NCI-H2196 (cell line): ENCODE data around the gene BSPRY.
A peak's percentile ranks its signal among the peaks of the same experiment; 100 is the strongest.
"Not testable (repeated sequence)": the region's sequence is repeated elsewhere in the genome, so short reads cannot be mapped to it uniquely, and the experiment has no call there.

Experiments used
- DNase-seq: peaks from one replicate; lab custom pipeline; 2025; ENCODE audit not compliant: unreplicated experiment; lab: John Stamatoyannopoulos, UW

Gene BSPRY

DNA sequence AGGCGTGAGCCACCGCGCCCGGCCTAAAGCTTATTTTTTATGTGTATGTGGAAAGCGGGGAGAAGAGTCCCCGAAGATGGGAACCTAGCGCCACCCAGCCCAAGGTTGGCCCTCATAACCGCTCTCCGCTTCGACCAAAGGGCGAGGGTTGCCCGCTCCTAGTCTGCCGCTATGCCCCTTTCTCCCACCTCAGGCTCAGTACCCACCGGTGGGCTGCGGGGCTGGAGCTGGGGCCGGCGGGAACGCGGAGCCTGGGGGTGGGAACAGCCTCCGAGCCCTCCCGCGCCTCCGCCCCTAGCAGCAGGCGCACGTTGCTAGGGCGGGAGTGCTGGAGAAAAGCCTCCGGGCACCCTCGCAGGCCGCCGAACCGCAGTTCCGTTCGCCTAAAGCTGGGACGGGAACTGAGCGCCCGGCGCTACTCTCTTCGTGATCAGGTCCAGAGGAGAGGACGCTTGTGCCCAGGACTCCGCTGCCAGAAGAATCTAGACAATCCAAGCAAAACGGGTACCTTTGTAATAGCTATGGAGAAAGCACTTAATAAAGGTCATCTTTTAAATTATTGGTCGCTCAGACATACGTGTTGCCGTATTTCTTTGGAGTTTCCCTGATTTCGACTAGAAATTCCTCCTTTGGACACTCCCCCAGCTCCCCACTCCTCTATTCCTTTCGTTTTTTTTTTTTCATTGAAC lies 9.2 kb upstream of the BSPRY start, which contains the start of gene WDR31:
Gene WDR31 (minus strand): TSS at position 265 of the 689 bp plus-strand sequence. CDS start 8,253 bp downstream, outside the sequence.
- peak; percentile 86 for DNase-seq

DNA sequence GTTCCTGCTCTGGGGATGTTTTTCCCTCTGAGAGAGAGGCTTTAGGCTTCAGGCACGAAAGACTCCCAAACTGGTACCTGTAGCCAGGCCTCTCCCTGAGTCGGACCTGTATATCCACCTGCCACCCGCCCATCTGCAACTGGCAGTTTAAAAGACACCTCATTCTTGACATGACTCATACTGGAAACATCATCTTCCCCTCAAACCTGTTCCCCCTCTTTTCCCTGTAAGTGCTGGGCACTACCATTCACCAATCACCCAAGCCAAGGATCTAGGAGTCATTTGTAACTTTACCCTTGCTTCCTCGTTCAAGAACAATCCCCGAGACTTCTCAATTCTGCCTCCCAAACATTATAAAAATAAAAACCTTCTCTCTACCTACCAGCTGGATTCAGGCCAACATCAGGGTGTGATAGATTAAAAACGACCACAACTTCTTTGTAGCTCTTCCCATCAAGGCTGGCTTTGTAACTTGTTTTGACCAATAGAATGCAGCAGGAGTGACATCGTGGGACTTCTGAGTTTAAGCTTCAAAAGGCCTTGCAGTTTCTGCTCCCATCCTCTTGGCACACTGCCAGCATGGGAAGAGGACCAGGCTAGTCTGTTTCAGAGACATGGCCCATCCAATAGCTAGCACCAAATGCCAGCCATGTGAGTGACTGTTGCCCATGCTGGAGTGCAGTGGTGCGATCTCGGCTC lies 7.5 kb upstream of the BSPRY start:
- DNase-seq: peak; percentile 92

DNA sequence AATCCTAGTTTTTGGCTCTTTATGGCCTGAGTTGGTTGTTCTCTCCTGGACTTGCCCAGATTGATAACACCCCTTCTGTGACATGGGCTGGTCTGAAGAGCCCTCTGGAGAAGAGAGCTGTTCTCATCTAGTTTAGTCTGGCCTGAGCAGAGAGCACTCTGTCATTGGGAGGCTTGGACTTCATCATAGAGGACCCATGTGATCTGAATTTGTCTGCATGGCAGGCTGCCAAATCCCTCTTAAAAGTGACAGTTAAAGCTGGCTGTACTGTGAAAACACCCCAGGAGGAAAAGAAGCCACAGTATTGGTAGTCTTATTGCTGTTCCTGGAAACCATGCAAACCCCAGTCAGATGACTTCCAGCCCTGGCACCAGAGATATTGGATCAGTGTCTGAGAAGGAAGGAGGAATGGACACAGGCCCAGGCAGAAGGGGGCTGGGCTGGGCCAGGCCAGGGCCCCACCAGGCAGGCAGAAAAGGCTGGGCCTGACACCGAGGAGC lies 5.6 kb upstream of the BSPRY start:
- peak; percentile 96 for DNase-seq

DNA sequence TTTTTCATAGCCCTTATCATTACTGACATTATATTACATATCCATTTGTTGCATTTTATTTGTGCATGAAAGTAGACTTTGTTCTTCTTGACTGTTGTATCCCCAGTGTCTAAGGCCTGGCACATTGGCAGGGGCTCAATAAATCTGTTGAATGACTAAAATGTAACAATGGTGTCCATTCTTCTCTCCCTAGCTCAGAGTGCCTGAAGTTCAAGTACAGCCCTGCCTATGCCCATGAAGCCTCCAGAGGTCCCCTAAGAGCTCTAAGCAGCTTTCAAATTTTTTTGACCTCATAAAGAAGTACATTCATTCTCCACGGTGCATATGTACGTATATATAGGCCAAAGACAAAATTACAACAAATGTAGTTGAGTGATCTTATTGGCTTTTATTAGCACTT lies 4.2 kb upstream of the BSPRY start:
- DNase-seq: no peak

DNA sequence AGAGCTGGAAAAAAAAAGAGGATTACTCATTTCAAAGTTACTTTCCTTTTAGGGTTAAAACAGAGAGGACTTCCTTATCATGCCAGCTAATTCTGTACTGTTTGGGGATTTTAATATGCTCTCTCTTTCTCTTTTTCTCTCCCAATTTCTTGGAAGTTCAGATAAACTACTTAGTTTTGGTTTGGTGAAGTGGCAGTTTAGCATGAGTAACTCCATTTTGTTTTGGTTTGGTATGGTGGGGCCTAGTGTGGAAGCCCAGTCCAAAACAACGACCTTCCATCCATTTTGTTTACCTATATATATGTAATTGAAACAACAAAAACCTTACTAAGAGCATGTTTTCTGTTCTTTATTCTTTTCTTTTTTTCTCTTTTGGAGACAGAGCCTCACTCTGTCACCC lies 3.7 kb upstream of the BSPRY start:
- no peak for DNase-seq

DNA sequence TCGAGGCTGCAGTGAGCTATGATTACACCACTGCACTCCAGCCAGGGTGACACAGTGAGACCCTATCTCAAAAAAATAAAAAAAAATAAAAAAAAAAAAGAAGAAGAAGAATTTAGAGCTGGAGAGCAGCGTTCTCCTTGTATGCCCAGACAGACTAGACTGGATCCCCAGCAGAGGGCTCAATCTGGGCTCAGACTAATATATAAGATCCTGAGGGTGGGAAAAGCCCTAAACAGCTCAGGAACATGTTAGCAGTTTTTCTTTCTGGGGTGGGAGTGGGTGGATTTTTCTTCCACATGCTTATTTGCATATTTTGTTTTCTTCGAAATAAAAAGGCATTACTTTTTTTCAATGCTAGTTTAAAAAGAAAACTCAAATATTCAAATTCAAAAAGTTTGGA lies 904 bp upstream of the BSPRY start:
- no peak for DNase-seq

DNA sequence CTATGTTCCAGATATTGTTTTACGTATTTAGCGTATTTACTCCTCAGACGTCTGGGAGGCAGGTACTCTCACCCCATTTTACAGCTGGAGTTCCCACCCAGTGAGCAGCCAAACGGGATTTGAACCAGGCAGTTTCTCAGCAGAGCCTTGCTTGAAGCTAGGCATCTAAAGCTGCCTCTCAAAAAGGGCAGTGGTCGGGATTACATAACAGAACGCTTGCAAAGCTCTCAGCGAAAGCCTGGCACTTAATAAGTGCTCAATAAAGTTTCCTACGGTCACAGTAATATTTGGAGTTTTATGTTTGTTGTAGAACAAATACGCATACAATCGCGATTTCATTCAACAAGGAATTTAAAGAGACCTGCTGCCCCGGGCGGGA lies 286 bp upstream of the BSPRY start:
- DNase-seq: peak; percentile 69

DNA sequence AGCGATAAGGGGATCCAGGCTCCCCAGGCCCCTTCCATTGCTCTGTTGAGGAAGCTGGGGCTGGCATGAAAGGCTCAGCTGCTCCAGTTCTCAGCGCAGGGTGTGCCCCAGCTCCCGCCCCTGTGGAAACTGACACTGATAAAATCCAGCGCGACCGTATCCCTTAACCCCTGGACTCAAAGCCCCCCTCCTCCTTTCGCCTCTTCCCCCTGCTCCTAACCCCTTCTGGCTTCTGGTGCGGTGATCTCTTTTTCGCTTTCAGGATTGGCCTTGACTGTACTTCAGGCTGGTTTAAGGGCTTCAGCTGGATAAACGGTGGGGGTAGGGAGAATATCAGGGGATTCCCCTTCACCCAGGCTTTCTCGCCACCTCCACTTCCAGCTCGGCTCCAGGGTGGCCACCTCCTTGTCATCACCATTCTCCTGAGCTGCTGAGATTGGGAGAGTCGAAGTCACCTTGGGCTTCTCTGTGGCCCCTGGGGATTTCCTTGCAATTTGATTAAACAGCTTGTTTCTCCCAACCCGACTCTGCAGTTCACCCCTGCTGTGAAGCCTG lies 843 bp downstream of the BSPRY start:
- DNase-seq: no peak

DNA sequence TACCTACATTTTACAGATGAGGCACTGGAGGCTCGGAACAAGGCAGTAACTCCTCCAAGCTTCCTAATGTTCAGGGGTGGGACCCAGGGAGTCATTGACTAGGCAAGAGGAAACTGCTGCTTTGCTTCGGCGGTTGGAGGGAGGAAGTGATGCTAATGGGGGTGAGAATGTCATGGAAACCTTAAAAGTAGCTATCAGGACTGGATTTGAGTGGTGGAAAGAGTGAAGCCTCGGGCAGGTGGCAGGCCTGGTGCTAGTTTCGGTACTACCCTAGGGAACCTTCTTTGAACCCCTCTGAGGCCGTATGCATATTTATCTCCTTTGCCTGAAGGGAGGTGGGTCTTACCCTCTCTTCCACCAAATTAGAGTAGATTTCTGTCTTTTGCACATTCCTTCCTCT lies 1.6 kb downstream of the BSPRY start:
- no peak for DNase-seq

DNA sequence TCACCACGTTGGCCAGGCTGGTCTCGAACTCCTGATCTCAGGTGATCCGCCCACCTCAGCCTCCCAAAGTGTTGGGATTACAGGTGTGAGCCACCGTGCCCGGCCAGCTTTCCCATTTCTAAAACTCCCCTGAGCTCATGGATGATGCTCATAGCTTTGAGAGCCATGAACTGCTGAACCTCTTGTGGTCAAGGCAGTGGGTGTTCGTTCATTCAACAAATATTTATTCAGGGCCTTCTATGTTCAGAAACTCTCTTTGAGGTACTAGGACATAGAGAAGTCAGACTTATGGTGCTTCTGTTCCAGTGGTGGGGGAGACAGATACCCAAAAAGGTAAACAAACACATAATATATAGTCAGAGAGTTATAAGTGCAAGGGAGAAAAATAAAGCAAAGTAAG lies 2.7 kb downstream of the BSPRY start:
- DNase-seq: no peak

DNA sequence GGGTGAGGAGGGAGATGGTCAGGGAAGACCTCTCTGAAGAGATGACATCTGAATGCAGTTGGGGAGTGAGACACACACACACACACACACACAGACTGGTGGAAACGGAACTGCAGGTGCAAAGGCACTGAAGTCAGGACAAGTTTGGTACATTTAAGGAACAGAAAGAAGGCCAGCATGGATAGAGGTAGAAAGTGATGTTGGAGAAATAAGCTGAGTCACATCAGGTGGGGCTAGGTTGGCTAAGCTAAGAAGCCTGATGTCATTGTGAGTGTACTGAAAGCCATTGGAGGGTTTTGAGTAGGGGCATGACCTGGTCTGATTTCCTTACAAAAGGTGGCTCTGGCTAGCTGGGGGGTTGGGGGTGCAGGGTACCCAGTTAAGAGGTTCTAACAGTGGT lies 3.1 kb downstream of the BSPRY start:
- no peak for DNase-seq

DNA sequence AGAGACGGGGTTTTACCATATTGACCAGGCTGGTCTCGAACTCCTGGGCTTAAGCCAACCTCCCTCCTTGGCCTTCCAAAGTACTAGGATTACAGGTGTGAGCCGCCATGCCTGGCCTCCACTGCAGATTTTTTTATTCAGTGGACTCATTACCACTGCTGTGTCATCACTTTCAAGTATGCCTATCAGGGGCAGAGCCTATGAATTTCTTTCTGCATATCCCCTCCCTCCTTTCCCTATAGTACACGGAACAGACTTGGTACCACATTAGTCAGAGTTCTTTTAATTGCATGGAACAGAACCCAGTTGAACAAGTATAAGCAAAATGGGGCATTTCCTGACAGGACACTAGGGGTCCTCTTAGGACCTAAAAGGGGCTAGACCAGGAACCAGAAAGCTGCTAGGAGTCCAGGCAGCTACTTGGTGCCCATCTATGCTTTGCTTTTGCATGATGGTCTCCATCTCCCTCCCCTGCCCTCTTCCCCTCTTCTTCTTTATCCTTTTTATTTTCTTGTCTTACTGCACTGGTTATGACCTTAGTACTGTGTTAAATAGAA lies 5.8 kb downstream of the BSPRY start:
- no peak for DNase-seq

DNA sequence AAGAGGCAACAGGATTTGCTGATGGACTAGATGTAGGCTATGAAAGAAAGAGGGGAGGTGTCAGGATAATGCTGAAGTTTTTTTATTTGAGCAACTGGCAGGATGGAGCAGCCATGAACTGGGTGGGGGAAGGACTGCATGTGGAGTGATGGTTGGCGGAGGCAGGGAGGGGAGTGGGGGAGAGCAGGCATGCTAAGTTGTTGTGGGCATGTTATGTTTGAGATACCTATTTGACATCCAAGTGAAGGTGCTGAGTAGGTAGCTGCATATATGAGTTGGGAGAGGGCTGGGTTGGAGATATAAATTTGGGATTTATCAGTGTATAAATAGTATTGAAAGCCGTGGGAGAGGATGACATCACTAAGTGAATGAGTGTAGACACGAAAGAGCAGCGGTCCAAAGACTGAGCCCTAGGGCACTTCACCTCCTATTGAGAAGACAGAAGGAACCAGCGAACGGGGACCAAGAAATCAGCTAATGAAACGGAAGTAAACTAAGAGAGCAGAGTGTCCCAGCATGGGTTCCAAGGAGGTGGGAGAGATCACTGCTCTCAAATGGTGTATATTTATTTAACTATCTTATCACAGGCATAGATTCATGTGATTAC lies 7.4 kb downstream of the BSPRY start:
- DNase-seq: no peak

DNA sequence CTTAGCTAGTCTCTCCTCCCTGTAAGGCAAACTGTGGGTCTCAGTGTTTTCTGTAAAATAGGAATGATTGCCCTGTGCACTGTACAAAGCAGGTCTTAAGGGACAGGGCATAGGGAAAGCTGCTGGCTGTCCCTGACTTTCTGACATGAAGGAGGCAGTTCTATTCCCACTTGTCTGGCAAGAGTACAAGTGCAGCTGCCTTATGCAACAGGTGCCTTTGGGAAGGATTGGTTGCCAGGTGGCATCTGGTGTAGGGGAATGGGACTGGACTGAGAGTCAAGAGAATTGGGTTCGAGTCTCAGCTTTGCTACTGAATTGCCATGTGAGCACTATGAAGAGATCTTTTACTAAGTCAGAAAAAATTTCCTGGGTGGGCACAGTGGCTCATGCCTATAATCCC lies 10.0 kb downstream of the BSPRY start:
- no peak for DNase-seq

DNA sequence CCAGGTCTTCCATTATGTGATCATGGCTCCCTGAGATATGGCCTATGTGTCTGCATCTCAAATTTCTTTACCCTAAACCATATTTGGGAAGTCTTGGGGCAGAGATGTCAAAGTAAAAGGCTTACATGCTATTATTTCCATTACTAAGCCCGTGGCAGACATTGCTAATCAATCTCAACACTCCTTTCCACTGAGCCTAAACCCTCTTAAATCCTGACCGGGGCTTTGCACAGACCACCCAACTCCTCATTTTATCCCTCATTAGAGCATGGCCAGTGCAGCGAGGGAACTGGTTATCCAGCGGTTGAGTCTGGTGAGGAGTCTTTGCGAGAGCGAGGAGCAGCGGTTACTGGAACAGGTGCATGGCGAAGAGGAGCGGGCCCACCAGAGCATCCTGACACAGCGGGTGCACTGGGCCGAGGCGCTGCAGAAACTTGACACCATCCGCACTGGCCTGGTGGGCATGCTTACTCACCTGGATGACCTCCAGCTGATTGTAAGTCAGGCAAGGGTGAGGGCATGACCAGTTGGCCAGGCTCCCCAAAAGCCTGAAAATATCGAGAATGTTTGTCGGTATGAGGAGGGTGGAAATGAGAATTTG lies 11.0 kb downstream of the BSPRY start:
- DNase-seq: no peak

DNA sequence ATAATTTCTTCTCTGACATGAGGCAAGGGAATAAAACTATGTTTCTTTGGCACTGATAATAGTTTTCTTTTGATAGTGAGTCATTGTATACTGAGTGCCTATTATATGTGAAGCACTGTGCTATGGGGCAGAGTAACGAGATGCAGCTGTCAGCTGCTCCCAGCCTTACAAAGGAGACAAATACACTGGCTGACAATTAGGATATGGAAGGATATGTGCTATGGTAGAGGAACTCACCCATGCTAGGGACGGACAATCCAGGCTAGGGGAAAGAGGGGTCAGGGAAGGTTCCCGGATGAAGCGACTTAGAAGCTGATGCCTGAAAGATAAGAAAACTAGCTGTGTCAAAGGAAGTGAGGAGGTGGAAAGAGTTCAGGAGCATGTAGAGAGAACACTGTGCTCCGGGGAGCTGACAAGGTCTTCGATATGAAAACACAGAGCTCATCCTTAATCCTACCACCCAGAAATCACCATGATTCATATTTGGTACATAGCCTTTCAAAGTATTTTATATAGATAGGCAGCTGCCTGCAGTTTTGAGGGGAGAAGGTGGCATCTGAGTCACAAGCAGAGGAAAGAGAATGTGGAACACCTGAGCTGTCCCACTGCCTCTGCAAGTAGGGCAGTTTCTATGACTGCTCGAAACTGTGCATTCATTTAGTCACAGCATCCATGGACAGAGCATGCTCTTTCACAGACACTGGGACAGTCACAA lies 12.1 kb downstream of the BSPRY start:
- peak; percentile 22 for DNase-seq

DNA sequence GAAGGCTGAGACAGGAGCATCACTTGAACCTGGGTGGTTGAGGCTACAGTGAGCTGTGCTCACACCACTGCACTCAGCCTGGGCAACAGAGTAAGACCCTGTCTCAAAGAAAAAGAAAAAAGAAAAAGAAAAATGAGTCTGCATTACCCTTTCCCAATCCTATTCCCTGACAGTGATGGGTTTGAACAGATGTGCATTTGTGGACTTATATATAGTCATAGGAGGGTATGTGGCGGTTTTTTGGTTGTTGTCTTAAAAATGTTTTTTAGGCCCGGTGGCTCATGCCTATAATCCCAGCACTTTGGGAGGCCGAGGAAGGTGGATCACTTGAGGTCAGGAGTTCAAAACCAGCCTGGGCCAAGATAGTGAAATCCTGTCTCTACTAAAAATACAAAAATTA lies 14.0 kb downstream of the BSPRY start:
- DNase-seq: no peak

DNA sequence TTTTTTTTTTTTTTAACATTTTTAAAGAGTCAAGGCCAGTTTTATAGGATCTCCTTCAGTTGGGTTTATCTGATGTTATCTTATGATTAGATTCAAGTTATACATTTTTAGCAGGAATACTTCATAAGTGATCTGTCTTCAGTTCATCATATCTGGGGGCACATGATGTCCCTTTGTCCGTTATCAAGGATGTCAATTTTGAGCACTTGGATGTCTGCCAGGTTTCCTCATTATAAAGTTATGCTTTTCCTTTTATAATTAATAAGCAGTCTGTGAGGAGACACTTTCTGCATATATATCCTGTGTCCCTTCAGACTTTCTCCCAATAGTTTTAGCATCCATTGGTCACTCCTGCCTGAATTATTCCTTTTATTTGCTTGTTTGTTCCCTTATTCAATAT lies 15.6 kb downstream of the BSPRY start:
- no peak for DNase-seq

DNA sequence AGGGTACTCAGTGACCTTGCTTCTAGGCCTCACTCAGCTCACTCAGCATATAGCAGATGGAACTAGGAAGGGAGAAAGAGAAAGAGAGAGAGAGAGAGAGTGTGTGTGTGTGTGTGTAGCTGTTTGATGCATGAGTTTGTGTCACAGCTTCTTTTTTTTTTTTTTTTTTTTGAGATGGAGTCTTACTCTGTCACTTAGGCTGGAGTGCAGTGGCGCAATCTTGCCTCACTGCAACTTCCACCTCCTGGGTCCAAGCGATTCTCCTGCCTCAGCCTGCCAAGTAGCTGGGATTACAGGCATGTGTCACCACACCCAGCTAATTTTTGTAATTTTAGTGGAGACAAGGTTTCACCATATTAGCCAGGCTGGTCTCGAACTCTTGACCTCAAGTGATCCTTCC lies 16.3 kb downstream of the BSPRY start:
- DNase-seq: not testable (repeated sequence)

DNA sequence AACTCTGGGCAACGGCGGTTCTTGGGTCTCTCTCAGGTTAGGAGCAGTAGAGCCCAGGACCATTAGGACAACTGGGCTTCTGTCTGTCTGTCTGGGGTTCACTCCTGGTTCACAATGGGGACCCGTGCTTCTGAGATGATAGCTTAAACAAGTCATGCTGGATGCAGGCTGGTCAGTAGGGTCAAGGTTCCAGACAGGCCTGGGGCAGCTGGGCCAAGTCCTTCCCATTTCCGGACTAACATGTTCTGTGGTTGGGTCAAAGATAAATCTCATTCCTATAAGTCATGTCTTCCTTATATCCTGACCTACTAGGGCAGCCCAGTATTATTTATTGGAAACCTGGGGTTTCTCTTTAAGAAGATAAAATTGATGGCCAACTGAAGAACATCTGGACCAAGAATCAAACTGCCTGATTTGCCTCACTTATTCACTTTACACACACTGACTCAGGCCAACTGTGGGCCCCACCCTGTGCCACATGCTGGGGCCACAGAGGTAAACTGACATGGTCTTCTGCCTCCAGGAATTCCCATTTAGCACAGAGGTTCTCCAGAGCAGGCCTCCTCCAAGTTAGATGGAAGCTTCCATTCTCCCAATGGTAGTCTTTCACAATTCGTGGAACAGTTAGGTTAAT lies 19.1 kb downstream of the BSPRY start:
- DNase-seq: no peak
